ENCODE measurements around the gene SP3. TPM values are rescaled to one million over a fixed set of nuclear protein-coding genes. Genes with fewer than 3 reads are reported as not detected.

The SP3 gene
- polyA plus RNA-seq, 1 donor from 2014 or later: 54.4 TPM

DNA sequence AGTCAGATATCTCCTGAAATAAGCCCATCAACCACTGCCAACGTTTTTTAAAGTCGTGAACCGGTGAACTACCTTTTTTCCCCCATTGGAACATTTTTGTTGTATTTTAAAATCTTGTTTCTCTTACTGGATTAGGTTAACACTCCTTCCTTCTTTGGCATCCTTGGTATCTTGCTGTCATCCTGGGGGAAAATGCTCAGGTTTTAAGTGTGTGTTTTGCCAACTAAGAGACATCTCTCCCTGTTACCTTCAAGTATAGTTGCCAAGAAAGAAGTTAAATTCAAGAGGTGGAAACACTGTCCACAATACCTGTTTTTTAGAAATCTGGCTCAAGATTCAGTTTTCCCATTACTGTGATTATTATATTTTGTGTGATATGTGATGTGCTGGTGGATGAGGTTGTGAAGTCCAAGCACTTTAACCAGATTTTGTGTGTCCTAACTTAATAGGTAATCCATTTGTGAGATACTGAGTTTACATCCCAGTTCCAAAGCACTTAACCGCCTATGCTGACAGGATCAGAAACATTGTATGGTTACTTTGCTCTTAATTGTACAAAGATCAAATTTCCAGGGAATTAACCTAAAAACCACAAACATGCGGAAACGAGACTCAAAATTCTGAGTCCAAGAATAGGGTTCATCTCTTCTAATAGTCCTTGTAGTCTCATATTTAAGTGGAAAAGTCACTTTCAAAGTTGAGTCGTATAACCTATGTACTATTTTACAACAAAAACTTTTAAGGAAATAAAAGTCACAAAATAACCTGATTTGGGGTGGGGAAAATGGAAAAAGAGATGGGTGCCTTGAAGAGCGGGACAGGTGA lies 1.3 kb upstream of the SP3 start:
- H3K4me3 Mint-ChIP-seq: peak overlapping the region; percentile 89 to 100 (median 98)
- H3K9me3 Mint-ChIP-seq: no peaks in the 10 kb centered on the region
- H3K27me3 Mint-ChIP-seq: no peaks in the 10 kb centered on the region
- H3K27ac Mint-ChIP-seq: peak overlapping the region; percentile 96 to 100 (median 100)
- peaks cover 15 to 26% (median 22%) of the 10 kb centered on the region in 3 donors for H3K4me1 Mint-ChIP-seq
- H3K36me3 Mint-ChIP-seq: peaks cover 5% of the 10 kb centered on the region

DNA sequence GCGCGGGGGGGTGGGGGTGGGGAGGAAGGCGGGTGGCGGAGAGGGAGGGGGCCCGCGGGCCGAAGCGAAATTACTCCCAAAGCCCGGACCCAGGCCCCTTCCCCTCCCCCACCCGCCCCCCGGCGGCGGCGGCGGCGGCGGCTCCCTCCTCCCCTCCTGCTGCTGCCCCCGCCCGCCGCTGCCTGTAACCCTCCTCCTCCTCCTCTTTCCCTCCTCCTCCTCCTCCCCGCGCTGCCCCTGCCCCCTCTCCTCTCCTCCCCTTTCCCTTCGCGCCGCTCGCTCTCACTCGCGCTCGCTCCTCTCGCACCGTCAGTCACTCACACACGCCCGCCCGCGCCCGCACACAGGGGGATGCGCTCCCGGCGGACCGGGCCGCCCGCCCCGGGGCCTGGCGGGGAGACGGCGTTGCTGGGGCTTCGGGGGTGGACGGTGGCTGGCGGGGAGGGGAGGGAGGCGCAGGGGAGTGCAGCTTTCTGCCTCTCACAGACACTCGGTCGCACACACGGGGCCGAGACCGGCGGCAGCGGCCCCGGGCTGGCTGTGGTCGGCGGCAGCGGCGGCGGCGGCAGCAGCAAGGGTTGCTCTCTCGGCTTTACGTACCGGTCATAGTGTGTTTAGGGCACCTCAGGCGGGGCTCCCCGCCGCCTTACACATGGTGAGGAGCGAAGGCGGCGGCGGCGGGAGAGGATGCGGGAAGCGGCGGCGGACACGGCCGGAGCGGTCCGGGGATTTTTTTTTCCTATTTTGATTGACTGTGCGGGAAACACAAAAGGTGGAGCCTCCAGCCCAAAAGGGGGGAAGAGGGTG lies 405 bp downstream of the SP3 start:
- H3K9me3 Mint-ChIP-seq: no peaks in the 10 kb centered on the region
- peaks cover 12% of the 10 kb centered on the region for H3K36me3 Mint-ChIP-seq
- H3K27ac Mint-ChIP-seq: peak overlapping the region; percentile 96 to 100 (median 100)
- peak overlapping the region; percentile 89 to 100 (median 98) for H3K4me3 Mint-ChIP-seq
- no peaks in the 10 kb centered on the region for H3K27me3 Mint-ChIP-seq
- peaks cover 27 to 35% (median 32%) of the 10 kb centered on the region in 3 donors for H3K4me1 Mint-ChIP-seq

DNA sequence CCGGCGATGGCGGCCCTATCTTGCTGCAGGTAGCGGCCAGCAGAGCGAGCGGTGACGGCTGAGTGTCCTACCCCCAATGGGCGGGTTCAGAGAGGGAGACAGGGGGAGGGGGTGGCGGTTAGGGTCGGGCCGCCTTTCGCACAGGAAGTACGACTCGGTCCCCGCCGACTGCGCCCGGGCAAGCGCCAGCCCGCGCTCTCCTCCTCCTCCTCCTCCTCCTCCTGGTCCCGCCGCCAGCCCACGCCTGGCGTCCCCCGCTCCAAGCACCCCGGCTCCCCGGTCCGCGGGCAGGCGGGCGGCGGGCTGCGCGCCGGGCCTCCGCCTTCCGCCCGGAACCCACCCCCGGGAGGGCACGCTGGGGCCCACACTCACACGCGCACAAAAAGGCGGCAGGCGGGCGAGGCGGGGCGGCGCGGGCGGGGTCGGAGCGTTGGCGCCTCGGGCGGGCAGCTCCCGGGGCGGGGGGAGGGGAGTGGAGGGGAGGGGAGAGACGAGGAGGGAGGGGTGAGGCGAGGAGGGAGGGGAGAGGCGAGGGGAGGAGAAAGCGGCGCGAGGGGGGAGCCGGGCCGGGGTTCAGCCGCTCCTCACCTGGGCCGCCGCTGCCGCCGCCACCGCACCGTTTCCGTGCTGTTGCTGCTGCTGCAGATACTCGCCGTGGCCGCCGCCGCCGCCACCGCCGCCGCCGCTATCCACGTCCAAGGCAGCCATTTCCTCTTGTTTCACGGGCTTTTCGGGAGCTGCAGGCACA lies 1.2 kb downstream of the SP3 start:
- Mint-ChIP-seq H3K4me1 (peaks cover 33 to 41% (median 36%) of the 10 kb centered on the region in 3 donors), H3K4me3 (peak overlapping the region; percentile 89 to 100 (median 94)), H3K27ac (peak overlapping the region; percentile 94 to 100 (median 96)), H3K36me3 (peaks cover 15% of the 10 kb centered on the region), H3K9me3 (no peaks in the 10 kb centered on the region), H3K27me3 (no peaks in the 10 kb centered on the region)

DNA sequence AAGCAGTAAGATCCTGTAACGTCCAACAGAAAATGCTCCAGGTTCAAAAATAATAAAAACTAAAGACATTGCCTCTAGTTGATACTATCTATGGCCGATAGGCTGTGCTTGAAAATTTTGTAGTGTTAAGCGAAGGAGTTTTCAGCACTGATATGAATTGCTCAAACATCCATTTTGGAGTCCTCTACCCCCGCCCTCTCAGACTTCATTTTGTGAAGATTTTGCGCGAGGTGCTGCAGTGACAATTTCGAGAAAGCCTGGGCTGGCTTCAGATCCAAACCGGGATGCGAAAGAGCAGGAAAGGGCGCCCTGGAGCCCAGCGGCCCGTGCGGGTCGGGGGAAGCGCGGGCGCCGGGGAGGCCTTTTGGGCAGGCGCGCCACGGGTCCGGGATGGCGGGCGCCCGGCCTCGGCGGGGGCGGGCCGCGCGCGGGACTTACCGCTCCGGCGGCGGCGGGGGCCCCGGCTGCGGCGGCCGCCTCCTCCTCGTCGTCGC lies 1.8 kb downstream of the SP3 start:
- H3K4me1 Mint-ChIP-seq: peaks cover 34 to 41% (median 40%) of the 10 kb centered on the region in 3 donors
- H3K9me3 Mint-ChIP-seq: no peaks in the 10 kb centered on the region
- H3K27me3 Mint-ChIP-seq: no peaks in the 10 kb centered on the region
- peak overlapping the region; percentile 96 to 100 (median 100) for H3K27ac Mint-ChIP-seq
- H3K4me3 Mint-ChIP-seq: peak overlapping the region; percentile 89 to 100 (median 98)
- peaks cover 15% of the 10 kb centered on the region for H3K36me3 Mint-ChIP-seq

DNA sequence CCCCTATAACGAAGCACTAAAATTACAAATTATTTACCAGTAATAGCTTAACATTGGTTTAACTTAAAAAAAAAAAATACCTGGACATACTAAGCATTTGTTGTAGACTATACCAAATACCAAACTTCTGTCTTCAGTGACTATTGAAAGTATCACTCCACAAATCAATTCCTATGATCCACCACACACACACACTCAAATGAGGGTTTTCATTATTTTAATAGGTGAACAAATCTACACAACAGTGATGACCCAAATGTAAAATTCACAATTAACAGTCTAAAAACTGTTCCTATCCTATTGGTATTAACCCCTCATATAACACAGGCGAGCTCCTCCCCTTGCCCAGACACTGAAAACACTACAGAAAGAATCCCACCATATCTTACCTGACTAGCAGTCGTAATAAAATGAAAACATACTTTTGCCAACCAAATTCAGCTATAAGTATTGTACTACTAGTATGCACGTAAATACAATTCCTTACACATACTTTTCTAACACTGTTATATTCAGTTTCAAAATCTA lies 2.5 kb downstream of the SP3 start:
- Mint-ChIP-seq H3K36me3 (peaks cover 15% of the 10 kb centered on the region), H3K27ac (peak overlapping the region; percentile 94 to 100 (median 96)), H3K4me3 (peak overlapping the region; percentile 89 to 100 (median 98)), H3K9me3 (no peaks in the 10 kb centered on the region), H3K27me3 (no peaks in the 10 kb centered on the region), H3K4me1 (peaks cover 37 to 45% (median 42%) of the 10 kb centered on the region in 3 donors)

DNA sequence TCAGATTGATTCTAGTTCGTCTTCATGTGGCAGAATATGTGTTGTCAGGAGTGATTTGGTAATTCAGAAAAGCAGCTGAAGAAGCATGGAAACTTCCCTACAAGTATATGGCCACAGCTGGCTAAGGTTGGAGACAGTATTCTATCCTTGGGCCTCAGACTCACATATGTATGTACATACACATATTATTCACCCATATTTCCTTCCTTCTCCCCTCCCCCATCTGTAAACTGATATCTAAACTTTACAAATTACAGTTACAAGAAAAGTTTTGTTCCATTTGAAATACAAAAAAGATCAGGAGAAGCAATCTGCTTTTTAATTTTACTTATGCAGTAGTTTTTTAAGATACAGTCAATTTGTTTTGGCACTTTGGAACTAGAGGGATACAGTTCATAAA lies 3.1 kb downstream of the SP3 start:
- H3K27ac Mint-ChIP-seq: peak overlapping the region; percentile 84 to 96 (median 91)
- peak overlapping the region; percentile 89 to 100 (median 98) for H3K4me3 Mint-ChIP-seq
- H3K27me3 Mint-ChIP-seq: no peaks in the 10 kb centered on the region
- peaks cover 18% of the 10 kb centered on the region for H3K36me3 Mint-ChIP-seq
- H3K9me3 Mint-ChIP-seq: no peaks in the 10 kb centered on the region
- peaks cover 43 to 51% (median 48%) of the 10 kb centered on the region in 3 donors for H3K4me1 Mint-ChIP-seq

DNA sequence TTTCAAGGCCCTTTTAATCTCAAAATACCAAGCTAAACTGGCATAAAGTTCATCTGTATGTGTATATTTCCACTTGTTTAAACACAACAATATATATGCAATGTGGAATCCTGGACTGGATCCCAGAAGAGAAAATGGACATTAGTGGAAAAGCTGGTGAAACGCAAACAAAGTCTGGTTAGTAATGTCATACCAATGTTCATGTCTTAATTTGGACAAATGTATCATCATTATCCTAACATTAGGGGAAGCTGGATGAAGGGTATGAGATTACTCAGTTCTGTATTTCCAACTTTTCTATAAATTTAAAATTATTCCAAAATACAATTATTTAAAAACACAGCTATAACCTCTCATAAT lies 3.8 kb downstream of the SP3 start:
- Mint-ChIP-seq H3K4me3 (peak overlapping the region in 3 of 4 donors; percentile 41 to 100 (median 82)), H3K27ac (peak overlapping the region in 2 of 3 donors; percentile 81 to 96), H3K4me1 (peaks cover 46 to 54% (median 51%) of the 10 kb centered on the region in 3 donors), H3K36me3 (peaks cover 18% of the 10 kb centered on the region), H3K9me3 (no peaks in the 10 kb centered on the region), H3K27me3 (no peaks in the 10 kb centered on the region)

DNA sequence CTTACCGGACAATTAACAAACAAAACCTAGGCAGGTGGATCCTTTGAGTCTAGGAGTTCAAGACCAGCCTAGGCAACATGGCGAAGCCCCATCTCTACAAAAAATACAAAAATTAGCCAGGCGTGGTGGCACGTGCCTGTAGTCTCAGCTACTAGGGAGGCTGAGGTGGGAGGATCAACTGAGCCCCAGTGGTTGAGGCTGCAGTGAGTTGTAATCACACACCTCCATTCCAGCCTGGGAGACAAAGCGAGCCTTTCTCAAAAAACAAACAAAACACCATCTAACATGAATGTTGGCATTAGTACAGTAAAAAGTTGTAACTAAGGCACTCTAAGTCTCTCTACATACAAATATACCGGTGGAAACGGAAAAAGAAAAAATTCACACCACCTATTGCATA lies 5.3 kb downstream of the SP3 start:
- no peaks in the 10 kb centered on the region for H3K9me3 Mint-ChIP-seq
- H3K27ac Mint-ChIP-seq: peak overlapping the region; percentile 70 to 78 (median 71)
- peak overlapping the region; percentile 8 to 76 (median 42) for H3K4me3 Mint-ChIP-seq
- H3K36me3 Mint-ChIP-seq: peaks cover 18% of the 10 kb centered on the region
- no peaks in the 10 kb centered on the region for H3K27me3 Mint-ChIP-seq
- peaks cover 54 to 63% (median 58%) of the 10 kb centered on the region in 3 donors for H3K4me1 Mint-ChIP-seq

DNA sequence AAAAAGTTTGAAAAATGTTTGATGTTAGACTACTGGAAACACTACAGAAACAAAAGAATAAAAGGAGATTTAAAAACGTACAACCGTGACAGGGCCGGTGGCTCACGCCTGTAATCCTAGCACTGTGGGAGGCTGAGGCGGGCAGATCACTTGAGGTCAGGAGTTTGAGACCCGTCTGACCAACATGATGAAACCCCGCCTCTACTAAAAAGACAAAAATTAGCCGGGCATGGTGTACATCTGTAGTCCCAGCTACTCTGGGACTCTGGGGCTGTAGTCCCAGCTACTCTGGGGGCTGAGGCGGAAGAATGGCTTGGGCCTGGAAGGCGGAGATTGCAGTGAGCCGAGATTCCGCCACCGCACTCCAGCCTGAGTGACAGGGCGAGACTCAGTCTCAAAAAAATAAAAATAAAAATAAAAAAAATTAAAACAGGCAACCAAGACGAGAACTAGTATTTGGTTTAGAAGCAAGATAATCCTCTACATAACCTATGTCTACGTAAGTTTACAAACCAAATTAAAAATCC lies 5.8 kb downstream of the SP3 start:
- no peaks in the 10 kb centered on the region for H3K27me3 Mint-ChIP-seq
- H3K27ac Mint-ChIP-seq: peak overlapping the region; percentile 70 to 78 (median 76)
- no peaks in the 10 kb centered on the region for H3K9me3 Mint-ChIP-seq
- H3K36me3 Mint-ChIP-seq: peaks cover 18% of the 10 kb centered on the region
- H3K4me1 Mint-ChIP-seq: peaks cover 55 to 67% (median 58%) of the 10 kb centered on the region in 3 donors
- H3K4me3 Mint-ChIP-seq: peak overlapping the region; percentile 18 to 76 (median 44)

DNA sequence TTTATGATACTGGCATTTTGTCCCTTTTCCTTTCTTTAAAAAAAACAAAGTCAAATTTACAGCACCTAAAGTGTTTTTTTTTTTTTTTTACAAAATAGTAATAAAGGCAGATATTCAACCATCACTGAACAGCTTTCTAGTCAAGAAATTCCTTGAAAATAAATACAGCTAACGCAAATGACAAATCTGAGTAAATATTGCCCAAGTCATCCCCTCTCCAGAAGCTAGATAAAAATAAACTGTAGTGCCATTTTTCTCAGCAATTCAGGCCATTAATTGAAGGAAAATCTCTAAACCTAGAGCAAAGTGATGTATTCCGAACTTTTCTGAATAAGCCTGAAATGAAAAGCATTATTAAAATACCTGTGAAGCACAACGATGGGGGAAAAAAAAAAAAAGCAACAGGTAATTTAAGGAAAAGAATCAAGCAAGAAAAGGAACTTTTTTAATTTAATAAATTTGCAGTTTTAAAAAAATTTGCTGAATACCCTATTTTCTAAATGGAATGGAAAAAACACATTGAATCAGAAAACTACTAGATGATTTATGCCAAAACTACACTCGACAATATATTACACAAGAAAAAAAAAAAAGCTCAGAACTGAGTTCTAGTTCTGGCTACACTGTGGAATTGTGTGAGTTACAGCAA lies 6.9 kb downstream of the SP3 start:
- H3K27ac Mint-ChIP-seq: peak overlapping the region in 1 of 3 donors; percentile 61
- no peaks in the 10 kb centered on the region for H3K9me3 Mint-ChIP-seq
- H3K4me1 Mint-ChIP-seq: peaks cover 62 to 70% (median 65%) of the 10 kb centered on the region in 3 donors
- no peaks in the 10 kb centered on the region for H3K27me3 Mint-ChIP-seq
- peaks cover 20% of the 10 kb centered on the region for H3K36me3 Mint-ChIP-seq
- peak overlapping the region in 1 of 4 donors; percentile 35 for H3K4me3 Mint-ChIP-seq

DNA sequence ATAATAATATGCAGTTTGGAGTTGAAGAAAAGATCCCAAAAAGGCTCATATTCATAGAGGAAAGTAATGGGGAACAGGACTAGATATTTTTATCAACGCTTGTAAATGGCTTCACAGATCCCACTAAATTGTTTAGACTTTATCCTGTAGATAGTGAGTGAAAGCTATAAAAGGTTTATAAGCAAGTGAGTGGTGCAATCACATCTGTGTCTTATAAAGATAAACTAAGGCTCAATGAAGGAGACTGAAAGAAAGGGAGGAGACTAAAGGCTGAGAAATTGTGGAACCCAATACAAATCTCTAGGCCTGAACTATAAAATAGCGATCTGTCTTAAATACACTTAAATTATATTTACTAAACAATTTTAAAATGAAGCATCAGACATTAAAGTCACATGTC lies 7.7 kb downstream of the SP3 start:
- Mint-ChIP-seq H3K36me3 (peaks cover 16% of the 10 kb centered on the region), H3K4me1 (peaks cover 63 to 70% (median 63%) of the 10 kb centered on the region in 3 donors), H3K4me3 (peak overlapping the region in 2 of 4 donors; percentile 47 to 65), H3K9me3 (no peaks in the 10 kb centered on the region), H3K27me3 (no peaks in the 10 kb centered on the region), H3K27ac (peak overlapping the region in 1 of 3 donors; percentile 31)

DNA sequence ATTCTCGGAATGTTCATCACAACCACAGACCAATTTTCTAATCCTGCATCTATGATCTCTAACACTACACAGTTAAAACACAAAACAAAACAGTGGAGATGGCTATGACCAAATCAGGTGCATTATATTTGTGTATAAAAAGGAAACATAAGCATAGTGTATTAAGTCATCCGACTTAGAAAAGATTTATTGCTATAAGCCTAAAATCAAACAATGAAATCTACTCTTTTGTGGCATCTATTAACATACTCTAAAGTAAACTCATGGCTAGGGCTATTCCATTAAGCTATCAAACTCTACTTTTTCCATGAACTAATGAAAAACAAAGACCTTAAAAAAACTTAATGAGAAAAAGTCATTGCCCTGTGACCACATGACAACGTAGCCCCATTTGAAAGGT lies 8.7 kb downstream of the SP3 start:
- no peaks in the 10 kb centered on the region for H3K9me3 Mint-ChIP-seq
- peak overlapping the region in 1 of 4 donors; percentile 72 for H3K4me3 Mint-ChIP-seq
- H3K4me1 Mint-ChIP-seq: peaks cover 68 to 72% (median 71%) of the 10 kb centered on the region in 3 donors
- H3K27ac Mint-ChIP-seq: no peak overlapping the region
- peaks cover 16% of the 10 kb centered on the region for H3K36me3 Mint-ChIP-seq
- no peaks in the 10 kb centered on the region for H3K27me3 Mint-ChIP-seq

DNA sequence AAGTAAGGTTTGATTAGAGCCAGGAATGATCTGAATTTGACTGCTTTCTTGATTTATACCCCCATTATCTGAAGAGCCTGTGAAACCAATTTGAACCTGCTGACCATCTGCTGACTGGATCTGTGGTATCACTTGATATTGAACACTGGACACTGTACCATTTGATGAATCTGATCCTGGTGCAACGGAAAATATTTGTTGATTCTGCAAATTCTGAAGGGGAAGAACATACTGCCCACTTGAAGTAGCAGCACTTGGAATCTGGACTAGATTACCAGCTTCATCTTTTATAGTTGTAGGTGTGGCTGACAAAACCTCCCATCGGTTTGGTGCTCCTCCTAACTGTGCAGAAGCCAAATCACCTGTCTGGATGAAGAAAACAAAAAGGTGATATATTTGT lies 9.3 kb downstream of the SP3 start:
- no peak overlapping the region for H3K27ac Mint-ChIP-seq
- H3K27me3 Mint-ChIP-seq: no peaks in the 10 kb centered on the region
- H3K4me1 Mint-ChIP-seq: peaks cover 66 to 69% (median 68%) of the 10 kb centered on the region in 3 donors
- no peaks in the 10 kb centered on the region for H3K9me3 Mint-ChIP-seq
- H3K36me3 Mint-ChIP-seq: peaks cover 13% of the 10 kb centered on the region
- peak overlapping the region in 1 of 4 donors; percentile 61 for H3K4me3 Mint-ChIP-seq

All from IgD-negative memory B cell (primary cell).